ENCODE results near the gene SLC6A13.
"Not testable (repeated sequence)": the region's sequence is repeated elsewhere in the genome, so short reads cannot be mapped to it uniquely, and the experiment has no call there.

Gene SLC6A13
- 0.61 to 0.65 reads per million in 2 donors for total RNA-seq

DNA sequence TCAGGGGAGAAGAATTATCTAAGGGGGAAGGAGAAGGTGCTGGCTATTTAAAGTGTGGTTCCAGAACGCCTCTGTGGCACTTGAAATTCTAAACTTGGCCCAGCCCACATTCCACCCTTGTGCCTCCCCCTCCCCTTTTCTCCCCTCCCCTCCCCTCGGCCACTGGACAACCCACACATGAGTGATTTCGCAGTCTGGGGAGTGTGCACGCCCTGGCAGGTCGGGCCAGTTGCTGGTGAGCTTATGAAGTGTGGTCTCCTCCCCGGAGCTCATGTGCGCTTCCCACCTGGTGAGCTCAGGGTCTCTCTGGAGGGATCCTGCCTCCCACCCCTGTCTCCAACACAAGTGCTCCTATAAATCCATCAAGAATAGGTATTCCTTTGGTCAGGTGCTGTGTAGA, at the start of gene SLC6A13:
Gene SLC6A13, minus strand, starts transcription at position 20 of the 400 bp plus-strand sequence. CDS start 2,784 bp downstream, outside the sequence.
- DNase-seq, result no peak

DNA sequence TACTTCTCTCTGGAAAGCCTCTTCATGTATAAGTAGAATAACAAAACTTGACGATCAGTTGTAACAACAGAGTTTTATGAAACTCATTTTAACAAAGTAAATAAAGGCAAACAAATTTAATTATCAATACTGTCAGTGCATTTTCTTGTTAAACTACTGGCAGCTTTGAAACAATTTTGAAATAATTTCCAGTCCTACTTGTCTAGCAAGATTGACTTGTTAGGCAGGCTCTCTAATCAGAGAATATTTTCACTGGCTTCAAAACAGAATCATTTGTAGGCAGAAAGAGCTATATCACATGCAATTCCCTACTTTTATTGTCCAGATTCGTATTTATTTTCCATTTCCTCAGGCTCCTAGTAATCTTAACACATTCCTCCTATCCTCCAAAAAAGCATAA, 45.9 kb upstream of the SLC6A13 start:
- no peak for DNase-seq

DNA sequence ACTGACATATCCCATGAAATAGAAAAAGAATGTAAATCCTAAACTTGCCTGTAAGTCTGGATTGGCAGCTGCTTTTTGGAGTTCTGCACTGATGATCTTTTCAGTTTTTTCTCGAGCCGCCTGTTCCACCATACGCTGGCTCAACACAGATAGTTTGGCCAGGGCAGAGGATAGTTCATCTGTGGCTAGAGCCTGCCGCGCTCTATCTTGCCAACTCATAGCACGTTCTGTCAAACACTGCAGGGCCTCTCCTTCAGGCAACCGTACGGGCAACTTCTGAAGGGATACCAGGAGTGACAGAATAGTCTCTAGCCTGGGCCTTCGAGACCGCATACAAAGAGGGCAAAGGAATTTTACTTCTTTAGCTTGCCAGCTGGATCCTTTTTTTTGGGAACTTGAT, 44.8 kb upstream of the SLC6A13 start:
- no peak for DNase-seq

DNA sequence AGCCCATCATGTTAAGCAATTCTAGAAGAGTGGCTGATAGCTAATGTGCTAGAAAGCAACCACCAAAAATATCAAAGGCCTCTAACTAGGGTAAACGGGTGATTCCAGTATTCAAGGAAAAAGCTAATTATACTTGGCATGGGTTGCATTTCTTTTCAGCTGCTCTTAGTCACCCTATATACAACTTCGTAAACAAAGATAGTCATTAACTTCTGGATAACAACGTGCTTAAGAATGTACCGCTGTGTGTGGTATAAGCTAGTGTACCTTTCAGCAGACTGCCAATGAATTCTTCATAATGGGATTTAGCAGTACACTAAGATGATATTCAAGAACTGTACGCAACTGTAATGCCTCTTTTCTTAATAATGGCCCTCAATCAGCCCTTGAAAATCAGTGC, 42.2 kb upstream of the SLC6A13 start:
- DNase-seq, result no peak

DNA sequence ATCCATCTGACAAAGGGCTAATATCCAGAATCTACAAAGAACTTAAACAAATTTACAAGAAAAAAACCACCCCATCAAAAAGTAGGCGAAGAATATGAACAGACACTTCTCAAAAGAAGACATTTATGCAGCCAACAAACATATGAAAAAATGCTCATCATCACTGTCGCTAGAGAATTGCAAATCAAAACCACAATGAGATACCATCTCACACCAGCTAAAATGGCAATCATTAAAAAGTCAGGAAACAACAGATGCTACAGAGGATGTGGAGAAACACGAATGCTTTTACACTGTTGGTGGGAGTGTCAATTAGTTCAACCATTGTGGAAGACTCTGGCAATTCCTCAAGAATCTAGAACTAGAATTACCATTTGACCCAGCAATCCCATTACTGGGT, 40.1 kb upstream of the SLC6A13 start:
- not testable (repeated sequence) for DNase-seq

DNA sequence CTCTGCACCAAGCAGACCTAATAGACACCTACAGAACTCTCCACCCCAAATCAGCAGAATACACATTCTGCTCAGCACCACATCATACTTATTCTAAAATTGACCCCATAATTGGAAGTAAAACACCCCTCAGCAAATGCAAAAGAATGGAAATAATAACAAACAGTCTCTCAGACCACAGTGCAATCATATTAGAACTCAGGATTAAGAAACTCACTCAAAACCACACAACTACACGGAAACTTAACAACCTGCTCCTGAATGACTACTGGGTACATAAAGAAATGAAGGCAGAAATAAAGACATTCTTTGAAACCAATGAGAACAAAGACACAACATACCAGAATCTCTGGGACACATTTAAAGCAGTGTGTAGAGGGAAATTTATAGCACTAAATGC, 37.5 kb upstream of the SLC6A13 start:
- not testable (repeated sequence) for DNase-seq

DNA sequence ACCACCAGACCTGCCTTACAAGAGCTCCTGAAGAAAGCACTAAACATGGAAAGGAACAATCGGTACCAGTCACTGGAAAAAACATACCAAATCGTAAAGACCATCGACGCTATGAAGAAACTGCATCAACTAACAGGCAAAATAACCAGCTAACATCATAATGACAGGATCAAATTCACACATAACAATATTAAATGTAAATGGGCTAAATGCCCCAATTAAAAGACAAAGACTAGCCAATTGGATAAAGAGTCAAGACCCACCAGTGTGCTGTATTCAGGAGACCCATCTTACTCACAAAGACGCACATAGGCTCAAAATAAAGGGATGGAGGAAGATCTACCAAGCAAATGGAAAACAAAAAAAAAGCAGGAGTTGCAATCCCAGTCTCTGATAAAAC, 36.9 kb upstream of the SLC6A13 start:
- not testable (repeated sequence) for DNase-seq

DNA sequence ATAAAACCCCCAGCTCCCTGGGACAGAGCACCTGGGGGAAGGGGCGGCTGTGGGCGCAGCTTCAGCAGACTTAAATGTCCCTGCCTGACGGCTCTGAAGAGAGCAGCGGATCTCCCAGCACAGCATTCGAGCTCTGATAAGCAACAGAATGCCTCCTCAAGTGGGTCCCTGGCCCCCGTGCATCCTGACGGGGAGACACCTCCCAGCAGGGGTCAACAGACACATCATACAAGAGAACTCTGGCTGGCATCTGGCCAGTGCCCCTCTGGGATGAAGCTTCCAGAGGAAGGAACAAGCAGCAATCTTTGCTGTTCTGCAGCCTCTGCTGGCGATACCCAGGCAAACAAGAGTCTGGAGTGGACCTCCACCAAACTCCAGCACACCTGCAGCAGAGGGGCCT, 35.4 kb upstream of the SLC6A13 start:
- not testable (repeated sequence) for DNase-seq

DNA sequence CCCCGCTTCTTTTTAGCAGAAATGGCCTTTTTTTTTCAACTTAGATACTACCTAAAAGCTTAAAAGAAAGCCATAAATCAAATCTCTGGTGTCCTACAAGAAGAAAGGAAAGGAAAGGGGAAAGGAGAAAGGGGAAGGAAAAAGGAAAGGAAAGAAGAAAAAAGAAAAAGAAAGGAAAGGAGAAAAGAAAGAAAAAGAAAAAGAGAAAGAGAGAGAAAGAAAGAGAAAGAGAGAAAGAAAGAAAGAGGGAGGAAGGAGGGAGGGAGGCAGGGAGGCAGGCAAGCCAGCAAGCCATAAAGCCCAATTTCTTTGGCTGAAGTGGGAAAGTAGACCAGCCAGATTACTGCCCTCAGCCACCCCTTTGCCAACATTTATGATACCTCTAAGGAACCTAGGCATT, 32.5 kb upstream of the SLC6A13 start:
- no peak for DNase-seq

DNA sequence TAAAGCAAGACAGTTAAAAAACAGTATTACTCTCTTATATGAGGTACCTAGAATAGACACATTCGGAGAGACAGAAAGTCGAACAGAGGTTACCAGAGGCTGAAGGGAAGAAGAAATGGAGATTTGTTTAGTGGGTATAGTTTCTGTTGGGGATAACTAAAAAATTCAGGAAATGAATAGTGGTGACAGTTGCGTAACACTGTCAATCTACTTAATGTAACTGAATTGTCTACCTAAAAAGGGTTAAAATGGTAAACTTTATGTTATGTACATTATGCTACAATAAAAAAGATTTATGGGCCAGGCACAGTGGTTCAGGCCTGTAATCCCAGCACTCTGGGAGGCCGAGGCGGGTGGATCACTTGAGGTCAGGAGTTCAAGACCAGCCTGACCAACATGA, 30.6 kb upstream of the SLC6A13 start:
- DNase-seq, result no peak

DNA sequence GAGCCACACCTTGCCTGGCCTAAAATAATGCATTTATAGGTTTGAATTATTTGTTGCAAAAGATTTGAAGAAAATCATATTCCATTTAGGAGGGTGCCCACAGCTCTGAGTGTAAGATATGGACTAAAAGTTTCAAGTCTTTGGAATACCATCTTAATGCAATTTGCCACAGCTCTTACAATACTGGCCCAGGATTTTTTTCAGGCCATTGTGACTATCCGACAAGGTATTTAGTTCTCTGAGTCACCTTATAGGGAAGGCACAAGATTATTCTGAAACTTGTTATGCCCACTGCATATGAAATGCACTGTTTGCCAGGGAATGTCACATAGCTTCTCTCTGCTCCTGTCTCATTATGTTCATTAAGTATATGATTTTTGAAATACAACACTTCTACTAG, 29.6 kb upstream of the SLC6A13 start:
- DNase-seq, result no peak

DNA sequence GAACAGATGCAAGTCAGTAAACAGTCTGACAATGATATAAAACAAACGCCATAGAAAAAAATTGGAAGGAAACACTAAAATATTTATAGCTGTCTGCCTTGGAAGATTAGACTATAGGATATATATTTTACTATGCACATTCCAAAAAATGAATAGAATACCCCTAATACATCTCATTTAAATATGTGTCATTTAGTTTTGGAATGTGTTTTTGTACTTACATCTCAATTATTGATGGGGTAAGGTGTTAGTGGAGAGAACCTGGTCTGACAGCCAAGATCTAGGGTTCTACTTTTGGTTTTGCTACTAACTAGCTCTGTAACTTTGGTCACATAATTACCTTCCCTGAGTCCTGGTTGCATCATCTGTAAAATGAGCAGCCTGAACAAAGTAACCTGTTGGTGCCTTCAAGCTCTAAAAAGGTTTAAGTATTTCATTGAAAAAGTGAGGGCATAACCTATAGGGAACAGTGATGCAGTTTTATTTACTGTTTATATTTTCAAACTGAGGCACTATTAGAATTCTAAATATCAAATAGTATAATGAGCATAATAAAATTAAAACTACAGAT, 28.6 kb upstream of the SLC6A13 start:
- no peak for DNase-seq

DNA sequence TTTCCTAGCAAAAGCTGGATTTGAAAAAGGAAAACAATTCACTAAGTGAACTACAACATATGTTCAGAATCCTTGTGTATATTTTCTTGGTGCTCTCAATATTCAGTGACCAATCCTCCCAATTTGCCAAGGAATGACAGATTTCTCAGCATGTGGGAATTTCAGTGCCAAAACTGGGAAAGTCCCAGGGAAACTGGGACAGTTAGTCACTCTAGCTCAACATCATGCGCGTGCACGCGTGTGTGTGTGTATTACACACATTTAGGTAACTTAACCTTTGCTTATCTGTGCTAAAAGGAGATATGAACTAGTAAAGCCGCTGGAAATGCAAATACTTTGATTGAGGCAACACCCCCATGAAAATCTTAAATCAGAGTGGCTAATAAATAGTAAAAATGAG, 26.1 kb upstream of the SLC6A13 start:
- no peak for DNase-seq

DNA sequence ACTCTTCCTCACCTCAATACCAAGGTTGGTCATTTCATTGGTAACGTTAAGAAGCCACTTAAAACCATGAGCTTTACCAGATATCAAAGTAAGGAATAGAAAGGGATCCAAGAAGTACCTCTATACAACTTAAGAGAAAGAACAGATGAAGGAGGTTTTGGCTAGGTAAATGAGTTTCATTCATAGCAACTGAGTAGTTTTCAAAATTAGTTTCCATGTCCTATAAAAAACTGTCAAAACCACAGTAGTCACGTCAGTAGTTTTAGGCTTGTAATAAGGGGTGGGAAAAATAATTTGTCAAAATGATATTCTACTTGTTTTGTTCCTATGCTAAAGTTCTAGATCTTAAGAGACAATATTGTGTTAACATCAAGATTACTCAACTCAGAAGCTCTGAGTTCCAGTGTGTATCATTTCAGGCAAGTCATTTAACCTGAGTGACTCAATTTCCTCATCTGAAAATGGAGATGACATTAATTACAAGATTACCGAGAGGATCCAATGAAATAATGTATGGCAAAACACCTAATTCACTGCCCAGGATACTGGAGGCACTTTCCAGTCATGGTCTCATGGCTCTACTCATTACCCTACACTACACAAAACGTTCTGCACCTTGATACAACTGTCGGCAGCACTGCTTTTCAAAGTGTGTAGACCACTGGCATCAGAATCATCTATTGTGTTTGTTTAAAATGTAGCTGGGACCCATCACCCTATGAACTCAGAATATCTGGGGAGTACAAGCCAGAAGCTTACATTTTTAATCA, 24.1 kb upstream of the SLC6A13 start:
- DNase-seq, result no peak

DNA sequence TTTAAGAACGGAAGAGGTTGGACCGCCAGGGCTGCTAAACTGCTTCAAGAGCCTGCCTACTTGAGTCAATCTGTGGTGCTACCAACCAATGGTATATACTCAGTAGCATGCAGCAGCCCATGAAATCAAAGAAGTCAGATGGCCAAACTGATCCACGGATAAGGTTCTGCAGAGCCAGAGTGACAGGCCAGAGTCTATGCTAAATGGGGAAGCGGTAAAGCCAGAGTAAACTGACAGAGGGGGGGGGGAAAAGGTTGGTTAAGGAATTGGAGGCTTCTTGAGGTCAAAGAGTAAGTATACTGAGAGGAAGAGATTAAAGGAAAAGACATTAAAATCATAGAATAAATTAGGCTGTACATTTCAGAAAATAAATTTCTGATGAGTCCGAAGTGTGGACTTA, 15.4 kb upstream of the SLC6A13 start:
- DNase-seq, result no peak

DNA sequence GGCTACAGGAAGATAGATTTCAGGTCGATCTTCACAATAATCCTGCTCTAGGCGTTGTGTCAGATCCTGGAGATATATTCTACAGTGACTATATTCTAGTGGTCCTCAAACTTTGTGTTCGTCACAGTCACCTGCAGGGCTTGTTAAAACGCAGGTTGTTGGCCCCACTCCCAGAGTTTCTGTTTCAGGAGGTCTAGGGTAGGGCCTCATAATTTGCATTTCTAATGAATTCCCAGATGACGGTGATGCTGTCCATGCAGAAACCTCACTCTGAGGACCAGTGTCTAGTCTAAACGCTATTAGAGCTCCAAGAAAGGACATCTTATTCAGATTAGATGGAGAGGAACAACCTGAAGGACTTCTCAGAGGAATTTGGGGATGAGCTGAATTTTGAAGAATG, 13.2 kb upstream of the SLC6A13 start:
- DNase-seq, result no peak

DNA sequence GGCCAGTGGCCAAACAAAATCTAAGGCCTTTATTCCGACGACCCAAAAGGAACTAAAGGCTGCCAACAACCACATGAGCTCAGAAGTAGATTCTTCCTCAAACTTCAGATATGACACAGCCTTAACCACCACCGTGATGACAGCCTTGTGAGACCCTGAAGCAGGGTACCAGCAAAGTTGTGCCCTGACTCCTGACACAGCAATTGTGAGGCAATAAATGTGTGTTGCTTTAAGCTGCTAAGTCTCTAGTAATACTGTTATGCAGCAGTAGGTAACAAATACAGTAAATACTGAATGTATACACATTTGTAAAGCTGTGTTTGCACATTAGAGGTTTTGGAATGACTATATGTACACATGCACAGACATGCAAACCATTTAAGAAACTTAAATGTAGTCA, 10.7 kb upstream of the SLC6A13 start:
- no peak for DNase-seq

DNA sequence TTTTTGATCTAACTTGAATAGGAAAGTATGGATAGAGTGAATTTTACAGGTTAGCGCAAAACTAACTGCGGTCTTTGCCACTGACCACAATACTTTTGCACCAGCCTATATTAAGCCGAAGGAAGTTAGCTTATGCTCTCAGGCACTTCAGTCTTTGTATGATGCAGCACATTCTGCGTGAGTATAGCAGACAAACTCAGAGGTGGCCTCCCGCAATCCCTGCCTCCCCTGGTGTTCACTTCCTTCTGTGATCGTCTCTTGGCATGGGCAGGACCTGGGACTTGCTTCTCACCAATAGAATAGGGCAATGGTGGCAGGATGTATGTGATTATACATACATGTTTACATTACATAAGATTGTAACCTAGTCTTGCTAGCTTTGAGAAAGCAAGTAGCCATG, 10.3 kb upstream of the SLC6A13 start:
- DNase-seq, result no peak

DNA sequence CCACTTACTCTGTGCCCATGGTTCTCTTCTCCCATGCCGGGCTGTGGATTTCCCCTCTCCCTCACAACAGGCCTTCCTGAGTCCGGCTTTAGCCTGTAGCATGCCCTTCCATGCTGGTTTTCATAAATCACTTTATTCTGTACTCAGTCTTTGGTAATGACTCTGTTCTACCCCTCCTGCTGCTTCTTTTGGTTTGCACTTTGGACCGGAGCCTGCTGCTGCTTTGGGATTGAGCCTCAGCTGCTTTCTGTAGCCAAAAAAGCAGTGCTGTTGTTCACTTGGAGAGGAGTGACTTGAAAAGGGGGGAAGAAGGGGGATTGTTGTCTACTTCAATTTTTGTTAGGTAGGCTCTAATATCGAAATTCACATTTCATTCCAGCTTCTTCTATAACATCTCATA, 8.5 kb upstream of the SLC6A13 start:
- DNase-seq, result no peak

DNA sequence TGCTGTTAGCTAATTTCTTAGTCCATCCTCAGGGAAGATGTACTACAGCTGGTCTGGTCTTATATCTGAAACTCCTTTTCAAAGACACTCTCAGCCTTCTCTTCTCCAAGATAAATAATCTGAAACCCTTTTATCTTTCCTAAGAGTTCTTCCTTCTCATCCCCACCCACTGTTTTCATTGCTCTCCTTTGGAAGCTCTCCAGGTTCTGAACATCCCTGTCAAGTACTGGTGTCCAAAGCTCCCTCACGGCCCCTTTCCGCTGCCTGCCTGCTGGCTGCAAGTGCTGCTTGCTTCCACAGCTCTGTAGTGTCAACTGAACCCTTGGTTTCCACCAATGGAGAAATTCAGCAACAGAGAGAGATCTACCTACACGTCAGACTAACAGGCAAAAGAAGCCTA, 6.6 kb upstream of the SLC6A13 start:
- no peak for DNase-seq

DNA sequence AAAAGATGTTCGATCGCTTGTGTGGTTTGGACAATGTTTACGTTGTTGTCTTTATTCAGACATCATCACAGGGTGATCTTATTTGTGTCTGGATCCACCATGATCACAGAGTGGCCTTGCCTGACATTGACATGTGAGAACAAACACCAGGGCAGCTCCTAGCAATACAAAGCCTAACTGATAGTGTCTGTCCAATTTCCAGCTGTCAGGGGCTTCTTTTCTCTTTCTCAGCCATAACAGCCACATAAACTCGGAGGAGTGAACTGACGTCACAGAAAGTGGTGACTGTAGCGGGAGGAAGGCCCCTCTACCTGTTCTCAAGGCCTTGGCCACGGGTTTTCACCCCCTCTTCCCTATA, 5.8 kb upstream of the SLC6A13 start:
- DNase-seq, result no peak

DNA sequence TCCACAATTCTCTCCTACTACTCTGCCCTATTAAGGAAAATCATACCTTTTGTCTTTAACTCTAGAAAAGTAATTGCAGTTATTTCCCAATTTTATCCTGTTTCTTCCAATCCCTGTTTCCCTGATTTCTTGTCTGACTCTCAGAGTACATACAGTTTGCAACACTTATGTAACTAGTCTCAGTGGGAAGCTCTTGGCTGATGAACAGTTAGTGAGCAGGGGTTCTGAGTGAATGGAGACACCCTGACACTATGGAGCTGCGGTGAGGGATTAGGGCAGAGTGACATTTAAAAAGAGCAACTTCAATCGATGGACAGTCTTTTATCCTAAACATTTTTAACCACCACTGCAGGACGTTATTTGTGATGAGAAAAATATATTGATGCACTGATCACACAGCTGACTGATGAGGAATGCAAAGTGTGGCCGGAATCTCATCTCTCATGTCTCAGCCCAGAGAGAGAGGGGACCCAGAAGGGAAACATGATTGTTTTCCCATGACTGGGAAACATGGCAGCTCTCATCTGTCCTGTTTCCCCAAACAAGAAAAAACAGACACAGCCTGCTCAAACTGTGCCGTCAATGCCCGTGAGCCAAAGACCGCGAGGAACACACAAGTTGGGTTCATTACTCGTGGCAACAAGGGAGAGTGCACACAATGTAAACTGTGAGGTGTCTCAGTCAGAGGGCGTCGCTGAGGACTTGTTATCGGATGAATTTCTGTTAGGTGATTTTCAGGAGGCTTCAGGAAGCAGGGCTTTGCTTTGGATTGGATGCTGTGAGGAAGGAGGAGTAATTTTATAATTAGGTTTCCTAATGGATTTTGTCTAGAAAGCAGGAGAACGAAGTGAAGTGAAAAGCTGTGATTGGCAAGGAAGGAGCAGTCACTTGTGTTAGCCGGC, 5.2 kb upstream of the SLC6A13 start:
- DNase-seq, result no peak

DNA sequence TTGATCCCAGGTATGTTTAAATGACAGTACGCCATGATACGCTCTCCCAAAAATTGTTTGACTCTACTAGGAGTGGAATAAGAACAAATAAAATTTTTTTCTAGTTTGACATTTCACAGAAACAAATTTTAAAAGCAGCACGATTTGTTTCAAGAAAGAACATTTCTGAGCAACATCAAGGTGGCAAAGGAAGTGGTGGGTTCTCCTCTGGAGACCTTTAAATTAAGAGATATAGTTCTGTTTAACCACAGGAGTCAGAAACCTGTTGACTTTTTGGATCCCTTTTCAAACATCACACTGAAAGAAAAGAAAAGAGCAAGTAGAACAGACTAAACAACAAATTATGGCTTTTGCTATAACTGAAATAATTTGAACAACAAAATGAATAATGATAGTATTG, 2.5 kb upstream of the SLC6A13 start:
- DNase-seq, result no peak

DNA sequence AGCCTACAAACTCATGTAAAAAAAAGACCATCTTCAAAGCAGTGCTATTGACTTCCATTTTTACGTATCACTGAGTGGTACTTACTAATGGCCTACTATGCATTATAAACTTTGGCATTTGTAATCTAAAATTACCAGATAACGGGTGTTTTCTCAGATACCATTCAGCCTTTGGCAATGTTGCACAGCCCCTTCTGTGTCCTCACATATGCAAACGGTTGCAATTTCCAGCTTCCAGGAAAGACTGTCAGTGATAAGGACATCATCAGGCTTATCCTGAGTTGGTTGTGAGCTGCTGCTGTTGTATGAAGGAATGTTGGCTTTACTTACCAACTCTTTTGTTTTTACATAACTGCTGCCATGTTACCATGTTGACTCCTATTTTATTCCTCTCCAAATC, 1.6 kb upstream of the SLC6A13 start:
- no peak for DNase-seq

Measured in activated gamma-delta T cell (primary cell).